HG02763 (cell line): ENCODE results near the gene MICAL2.

Source experiments
- ATAC-seq: cut with Tn5 transposase; IDR thresholded peaks from one replicate; pipeline ENCODE4 v1.9.1; 2021; ENCODE audit warnings: mild to moderate bottlenecking, moderate library complexity; ENCODE audit not compliant: unreplicated experiment

MICAL2 gene

DNA sequence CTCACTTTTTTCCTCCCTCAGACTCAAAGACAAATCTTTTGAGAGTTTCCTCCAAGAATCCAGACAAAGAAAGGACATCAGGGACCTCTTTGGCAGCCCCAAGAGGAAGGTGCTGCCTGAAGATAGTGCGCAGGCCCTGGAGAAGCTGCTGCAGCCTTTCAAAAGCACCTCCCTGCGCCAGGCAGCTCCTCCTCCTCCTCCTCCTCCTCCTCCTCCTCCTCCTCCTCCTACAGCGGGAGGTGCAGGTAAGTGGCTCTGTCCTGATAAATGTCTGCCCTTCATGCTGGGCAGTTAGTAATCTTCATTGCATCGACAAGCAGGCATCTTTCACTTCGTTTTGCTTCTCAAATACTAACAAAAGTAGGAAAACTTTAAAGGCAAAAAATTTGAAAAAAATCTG lies 184.2 kb downstream of the MICAL2 start:
- ATAC-seq: no peak

DNA sequence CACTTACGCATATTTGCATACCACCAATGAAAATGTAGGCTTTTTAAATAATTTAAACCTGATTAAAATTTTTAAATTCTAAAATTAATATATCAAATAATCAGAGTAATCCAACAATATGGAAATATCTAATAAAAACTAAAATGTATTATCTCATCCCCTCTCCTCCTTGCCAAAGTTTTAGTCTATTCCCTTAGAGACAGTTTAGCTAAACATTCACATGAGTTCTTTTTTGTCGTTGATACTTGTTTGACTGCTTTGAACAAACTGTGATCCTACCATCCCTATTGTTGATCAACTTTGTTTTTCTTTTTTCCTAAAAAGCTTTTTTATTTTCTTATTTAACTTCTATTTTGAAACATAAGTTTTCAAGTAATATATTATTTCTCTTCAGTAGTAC lies 185.6 kb downstream of the MICAL2 start:
- ATAC-seq: no peak

DNA sequence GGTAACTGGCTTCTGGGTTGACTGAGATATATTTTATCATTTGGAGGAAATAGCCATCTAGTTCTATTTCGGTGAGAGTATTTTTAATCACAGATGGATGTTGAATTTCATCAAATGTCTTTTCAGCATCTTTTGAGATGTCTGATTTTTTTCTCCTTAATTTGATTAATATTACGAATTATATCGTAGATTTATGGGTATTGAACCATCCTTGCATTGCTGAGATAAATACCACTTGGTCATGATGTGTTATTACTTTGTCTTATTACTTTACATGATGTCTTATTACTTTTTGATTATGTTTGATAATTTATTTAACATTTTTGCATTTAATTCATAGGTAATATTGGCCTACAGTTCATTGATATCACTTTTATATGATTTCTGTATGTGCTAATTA lies 188.2 kb downstream of the MICAL2 start:
- no peak for ATAC-seq

DNA sequence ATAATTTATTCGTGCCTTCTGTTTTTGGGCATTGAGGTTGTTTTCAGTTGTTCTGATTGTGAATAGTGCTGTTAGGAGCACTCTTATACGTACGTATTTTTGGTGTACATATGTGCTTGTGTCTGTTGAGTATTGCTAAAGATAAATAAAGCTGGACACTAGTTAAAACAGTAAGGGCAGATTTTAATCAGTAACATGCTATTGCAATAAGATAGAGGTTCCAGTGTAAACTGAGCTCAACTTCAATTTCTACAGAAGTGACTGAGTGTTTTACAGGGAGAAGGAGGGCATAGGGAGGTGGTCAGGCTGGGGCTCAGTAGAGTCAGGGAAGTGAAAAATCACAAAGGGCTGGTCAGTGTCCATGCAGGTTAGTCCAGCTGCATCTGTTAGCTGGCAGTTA lies 191.0 kb downstream of the MICAL2 start:
- no peak for ATAC-seq

DNA sequence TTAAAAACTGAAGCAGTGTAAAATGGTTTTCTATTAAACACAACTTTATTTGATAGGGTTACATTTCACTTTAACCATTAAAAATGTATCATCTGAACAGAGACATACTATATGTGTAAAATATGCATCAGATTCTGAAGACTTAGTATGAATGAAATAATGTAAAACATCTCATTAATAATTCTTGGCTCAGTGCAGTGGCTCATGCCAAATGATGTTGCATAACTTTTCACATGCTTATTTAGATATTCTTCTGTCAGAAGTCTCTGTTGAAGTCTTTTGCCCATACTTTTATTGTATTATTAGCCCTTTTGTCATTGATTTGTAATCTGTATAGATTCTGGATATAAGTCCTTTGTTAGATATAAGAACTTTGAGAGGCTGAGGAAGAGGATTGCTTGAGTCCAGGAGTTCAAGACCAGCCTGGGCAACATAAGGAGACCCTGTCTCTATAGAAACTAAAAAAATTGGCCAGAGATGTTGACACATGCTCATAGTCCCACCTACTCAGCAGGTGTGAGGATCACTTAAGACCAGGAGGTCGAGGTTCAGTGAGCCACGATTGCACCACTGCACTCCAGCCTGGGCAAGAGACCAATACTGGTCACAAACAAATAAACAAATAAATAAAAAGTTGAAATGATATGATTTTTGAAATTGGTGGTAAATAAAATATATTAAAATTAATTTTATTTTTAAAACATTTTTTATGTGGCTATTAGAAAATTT lies 193.2 kb downstream of the MICAL2 start:
- ATAC-seq: no peak

DNA sequence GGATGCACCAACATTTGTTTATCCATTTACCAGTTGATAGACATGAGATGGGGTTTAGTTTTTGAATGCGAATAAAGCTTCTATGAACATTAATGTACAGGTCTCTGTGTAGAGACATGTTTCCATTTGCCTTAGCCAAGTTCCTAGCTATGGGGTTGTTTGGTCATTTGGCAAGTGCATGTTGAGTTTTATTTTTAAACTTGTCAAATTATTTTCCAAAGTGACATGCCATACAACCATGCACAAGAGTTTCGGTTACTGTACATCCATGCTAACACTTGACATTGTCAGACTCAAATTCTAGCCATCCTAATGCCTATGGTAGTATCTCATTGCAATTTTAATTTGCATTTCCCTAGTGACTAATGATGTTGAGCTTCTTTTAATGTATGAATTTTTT lies 196.4 kb downstream of the MICAL2 start:
- no peak for ATAC-seq

DNA sequence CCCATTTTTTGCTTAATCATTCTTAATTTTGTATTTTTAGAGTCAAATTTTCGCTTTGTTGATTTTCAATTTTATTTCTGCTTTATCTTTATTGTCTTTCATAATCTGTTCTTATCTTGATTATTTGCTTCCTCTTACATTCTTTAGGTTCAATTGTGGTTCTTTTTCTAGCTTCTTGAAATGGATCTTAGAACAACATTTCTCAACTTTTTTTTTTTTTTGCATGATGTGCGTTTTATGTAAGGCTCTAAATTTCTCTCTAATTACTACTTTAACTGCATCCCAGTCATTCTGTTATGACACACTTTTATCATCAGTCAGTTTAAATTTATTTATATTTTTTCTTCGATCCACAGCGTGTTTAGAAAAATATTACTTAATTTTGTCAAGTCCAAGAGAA lies 201.7 kb downstream of the MICAL2 start:
- no peak for ATAC-seq
